Testis (tissue), 2 donors: ENCODE data around the gene KLC3.

Experiments used
- POLR2A ChIP-seq: fragments of 450-650 bp; IDR thresholded peaks from one replicate; pipeline ENCODE4 v1.6.1; 2017; ENCODE audit warnings: antibody characterized with exemption, mild to moderate bottlenecking, moderate library complexity
- TF ChIP-seq, protein P1 (sequence below), 3 experiments: fragments of 450-650 bp in 2 of 3; fragments of 200-600 bp in 1 of 3; sonication (generic) in 1 of 3; IDR thresholded peaks; one replicate each; pipeline ENCODE4 v1.5.1; 2016 to 2019; ENCODE audit warnings: antibody characterized with exemption in 3 of 3, mild to moderate bottlenecking in 2 of 3, moderate library complexity in 1 of 3

DNA sequence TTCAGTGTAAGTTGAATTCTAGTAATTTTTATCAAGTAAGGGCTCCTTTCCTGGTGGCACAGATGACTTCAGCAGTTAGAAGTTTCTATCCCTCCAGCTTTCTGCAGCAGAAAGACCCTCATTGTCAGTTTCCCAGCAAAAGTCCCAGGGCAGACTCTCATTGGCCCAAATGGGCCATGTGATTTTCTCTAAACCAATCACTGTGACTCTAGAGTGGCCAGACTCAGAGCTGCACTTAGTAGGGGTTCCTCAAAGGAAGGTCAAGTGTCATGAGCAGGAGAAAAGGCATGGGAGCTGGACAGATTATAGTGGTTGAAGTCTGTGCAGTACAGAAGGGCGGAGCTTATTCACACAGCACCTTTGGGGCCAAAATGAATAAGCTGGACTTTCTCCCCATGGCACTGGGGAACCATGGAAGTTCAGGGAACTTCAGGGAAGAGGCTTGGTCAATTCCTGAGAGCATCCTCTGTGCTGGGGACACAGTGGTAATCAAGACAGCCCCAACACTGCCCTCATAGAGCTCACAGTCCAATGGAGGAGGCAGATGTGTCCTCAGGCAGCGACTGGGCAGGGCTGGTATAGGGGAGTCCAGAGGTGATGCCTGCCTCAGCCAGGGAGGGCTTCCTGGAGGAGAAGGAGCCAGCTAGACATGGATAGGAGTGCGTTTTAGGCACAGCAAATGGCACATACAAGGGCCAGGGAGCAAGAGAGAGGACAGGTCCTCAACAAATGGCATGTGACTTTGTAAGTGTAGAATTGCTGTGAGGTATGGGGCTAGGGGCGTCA lies 36.2 kb upstream of the KLC3 start:
- TF ChIP-seq, protein P1, sequence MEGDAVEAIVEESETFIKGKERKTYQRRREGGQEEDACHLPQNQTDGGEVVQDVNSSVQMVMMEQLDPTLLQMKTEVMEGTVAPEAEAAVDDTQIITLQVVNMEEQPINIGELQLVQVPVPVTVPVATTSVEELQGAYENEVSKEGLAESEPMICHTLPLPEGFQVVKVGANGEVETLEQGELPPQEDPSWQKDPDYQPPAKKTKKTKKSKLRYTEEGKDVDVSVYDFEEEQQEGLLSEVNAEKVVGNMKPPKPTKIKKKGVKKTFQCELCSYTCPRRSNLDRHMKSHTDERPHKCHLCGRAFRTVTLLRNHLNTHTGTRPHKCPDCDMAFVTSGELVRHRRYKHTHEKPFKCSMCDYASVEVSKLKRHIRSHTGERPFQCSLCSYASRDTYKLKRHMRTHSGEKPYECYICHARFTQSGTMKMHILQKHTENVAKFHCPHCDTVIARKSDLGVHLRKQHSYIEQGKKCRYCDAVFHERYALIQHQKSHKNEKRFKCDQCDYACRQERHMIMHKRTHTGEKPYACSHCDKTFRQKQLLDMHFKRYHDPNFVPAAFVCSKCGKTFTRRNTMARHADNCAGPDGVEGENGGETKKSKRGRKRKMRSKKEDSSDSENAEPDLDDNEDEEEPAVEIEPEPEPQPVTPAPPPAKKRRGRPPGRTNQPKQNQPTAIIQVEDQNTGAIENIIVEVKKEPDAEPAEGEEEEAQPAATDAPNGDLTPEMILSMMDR (IDR thresholded peaks at IDR 0.05) = no peak
- TF ChIP-seq POLR2A = no peak
